ENCODE data around the gene HIVEP3.

Gene HIVEP3

DNA sequence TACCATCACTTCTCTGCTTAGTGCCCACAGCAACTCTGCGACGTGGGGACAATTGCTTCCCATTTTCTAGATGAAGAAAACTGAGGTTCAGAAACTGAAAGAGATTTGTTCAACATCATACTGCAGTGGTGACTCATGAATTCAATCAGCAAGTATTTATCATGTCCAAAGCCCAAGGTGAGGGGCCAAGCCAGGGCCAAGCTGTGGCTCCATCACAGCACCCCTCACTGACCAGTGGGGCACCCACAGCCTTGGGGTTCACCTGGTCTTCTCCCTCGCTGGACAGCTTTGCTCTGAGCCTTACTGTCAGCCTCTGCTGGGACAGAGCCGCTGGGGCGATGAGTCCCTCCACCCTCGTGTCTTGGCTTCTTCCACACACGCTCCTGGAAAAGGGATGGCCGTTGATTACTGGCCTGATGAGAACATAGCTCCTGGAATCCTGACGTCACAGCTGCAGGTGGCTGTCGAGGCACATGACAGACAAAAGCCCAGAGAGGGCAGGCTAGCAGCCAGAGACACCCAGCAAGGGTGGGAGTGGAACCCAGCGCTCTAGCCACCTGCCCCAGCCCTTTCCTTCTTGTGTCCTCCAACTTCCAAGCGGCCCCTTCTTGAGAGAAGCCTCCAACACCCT, 440.5 kb downstream of the HIVEP3 start:
- no peak for DNase-seq (ENCODE audit: low read depth in 2 of 3, low spot score in 2 of 3)

GRCh38 chr1:41476807-41477361, 441.8 kb downstream of the HIVEP3 start:
- no peak for DNase-seq (ENCODE audit: low read depth in 2 of 3, low spot score in 2 of 3)

DNA sequence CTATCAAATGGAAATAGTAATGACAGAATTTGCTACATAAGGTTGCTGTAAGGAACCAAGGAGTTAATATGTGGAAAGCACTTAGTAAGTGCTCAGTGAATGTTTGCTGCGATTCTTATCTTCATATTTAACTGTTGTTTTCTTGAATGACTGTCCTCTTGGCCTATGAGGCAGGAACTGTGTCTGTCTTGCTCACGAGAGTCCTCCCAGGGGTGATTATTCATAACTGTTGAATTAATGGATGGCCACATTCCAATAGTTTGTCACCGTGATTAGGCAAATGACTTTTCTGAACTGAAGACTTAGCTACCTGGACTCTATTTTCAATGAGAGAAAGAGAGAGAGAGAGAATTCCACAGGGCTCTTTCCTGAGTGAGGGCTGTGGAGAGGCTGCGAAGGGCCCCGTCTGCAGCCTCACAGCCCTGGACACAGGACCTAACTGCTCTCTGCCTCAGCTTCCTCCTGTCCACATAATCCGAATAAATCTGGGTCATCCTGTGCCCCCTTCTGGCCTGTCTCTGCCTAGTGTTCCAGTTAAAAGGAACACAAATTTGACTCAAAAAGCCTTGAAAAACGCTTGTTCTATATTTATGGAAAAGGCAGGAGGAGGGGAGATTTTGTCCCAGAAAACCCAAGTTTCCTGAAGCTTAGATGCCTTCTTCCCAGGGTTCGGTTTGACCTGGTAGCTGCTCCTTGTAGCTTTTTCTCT, 442.7 kb downstream of the HIVEP3 start:
- DNase-seq (ENCODE audit: low read depth in 2 of 3, low spot score in 2 of 3): no peak

DNA sequence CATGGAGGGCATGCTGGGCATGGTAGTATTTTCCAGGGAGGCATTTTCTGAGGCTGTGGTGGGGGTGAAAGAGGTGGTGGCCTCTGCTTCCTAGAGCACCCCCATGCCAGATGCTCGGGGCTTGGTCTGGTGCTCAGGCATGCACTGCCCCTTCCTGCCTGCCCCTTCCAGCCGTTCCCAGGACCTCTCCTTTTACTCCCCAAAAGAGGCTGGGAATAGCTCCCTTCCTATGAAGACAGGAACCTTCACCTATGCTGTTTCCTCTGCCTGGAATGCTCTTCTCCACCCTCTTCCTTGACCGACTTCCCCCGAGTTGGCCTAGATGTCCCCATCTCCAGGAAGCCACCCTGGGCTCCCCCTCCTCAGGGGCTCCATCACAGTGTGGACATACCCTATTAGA, 443.4 kb downstream of the HIVEP3 start:
- no peak for DNase-seq (ENCODE audit: low read depth in 2 of 3, low spot score in 2 of 3)

DNA sequence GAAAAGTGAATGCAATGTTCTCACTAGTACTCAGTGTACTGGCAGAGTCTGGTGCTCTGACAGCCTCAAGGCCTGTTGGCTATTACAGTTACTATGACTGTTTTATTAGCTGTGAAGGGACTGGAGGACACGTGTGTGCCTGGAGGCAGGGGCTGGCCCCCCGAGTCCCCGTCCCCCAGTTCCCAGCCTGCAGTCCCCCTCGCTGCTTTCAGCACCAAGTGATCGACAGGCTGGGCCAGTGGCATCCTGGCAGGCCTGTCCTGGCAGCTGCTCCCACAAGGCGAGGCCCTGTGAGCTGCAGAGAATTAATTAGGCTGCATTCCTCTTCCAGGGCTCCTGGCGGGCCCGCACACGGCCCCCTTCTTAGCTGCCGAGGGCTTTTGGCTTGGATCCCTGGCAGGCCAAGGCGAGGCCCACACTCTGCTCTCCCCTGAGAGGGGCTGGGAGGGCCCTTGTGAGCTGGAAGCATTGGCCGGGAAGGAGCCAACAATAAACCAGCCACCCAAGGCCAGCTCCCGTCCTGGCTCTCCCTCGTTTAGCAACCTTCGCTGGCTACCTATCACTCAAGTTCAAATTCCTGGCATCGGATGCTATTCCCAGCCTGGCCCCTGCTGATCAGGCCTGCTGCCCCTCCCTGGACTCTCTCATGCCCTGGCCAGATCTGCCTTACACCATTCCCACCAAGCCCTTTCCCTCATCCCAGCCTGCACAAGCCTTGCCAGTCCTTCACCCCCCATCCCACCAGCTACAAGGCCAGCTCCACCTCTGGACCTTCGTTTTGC, 444.0 kb downstream of the HIVEP3 start:
- DNase-seq (ENCODE audit: low read depth in 2 of 3, low spot score in 2 of 3): no peak

DNA sequence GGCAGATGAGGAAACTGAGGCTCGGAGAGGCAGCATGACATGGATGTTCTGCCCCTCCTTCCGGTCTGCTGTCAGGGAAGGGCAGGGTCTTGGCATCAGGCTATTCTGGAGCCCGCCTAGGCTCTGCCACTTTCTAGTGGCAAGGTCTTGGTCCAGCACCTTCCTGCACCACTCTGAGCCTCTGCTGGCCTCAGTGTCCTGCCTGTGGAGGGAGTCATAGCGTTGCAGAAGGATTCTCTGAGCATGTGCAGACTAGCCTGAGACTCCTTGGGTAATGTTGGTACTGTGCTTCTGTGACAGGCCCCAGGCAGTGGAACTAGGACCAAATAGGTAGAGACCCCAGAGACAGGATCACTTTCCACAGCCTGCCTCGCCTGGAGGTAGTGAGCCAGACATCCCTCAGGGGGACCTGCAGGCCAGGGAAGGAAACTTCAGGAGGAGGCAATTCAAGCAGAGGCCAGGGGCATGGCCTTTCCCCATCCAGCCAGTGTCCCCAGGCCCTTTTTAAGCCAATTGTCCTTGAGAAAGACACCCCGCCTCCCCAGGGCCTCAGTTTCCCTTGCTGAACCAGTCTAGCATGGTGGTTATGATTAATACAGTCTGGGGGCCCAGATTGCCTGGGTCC, 444.9 kb downstream of the HIVEP3 start:
- no peak for DNase-seq (ENCODE audit: low read depth in 2 of 3, low spot score in 2 of 3)

DNA sequence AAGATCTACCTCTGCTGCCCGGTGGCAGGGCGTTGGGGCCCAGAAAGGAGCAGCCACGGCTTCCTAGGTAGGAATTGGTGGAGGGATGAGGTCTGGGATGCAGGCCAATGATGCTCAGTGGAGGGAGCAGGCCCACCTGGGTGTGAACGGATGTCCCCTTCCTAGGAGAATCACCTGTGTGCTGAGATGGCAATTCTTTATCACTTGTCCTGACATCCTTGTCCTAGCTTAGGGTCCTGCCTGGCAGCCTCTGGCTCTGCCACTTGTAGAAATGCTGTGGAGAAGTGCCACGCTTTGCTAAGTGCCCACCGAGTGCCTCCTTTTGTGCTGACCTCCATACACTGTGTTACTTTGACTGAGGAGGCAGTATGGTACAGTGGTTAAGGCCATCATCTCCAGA, 447.1 kb downstream of the HIVEP3 start:
- DNase-seq (ENCODE audit: low read depth in 2 of 3, low spot score in 2 of 3): no peak

DNA sequence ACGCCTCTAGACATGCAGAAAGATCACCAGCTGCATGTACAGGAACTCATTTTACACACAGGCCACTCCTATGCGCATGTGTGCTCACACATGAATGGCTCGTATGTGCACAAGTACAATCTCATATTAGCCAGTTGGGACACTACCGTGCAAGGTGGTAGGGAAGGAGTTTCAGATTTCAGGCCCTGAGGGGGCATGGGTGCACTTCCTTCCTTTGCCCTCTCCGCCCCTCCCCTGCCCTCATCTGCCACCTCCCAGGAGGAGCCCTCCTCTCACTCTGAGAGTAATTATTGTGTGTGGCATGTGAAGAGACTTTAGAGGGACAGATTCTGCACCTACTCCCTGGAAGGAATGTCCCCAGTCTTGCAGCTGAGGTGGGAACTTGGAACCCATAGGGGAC, 449.0 kb downstream of the HIVEP3 start:
- DNase-seq (ENCODE audit: low read depth in 2 of 3, low spot score in 2 of 3): no peak

- no peak for DNase-seq (ENCODE audit: low read depth in 2 of 3, low spot score in 2 of 3)
Measured at GRCh38 chr1:41468122-41468762, 450.5 kb downstream of the HIVEP3 start.

DNA sequence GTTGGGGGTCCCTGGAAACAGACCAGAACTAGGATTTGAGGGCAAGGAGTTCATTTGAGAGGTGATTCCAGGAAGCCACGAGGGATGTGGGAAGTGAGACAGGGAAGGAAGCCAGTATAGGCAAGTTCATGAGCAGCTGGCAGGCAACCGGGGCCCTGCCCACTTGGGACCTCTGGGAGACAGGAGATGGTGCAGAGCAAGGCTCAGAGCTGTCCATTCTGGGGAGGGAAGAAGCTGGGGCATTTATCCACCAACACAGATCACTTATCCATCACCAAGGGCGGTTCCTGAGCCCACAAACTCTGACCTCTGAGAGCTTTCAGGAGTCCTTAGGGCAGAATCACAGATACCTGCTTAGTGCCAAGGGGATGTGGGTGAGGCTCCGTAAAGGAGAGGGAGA, 451.0 kb downstream of the HIVEP3 start:
- DNase-seq (ENCODE audit: low read depth in 2 of 3, low spot score in 2 of 3): no peak

- no peak for DNase-seq (ENCODE audit: low read depth in 2 of 3, low spot score in 2 of 3)
Measured at GRCh38 chr1:41466146-41466545, 452.6 kb downstream of the HIVEP3 start.

GRCh38 chr1:41465741-41466140, 453.0 kb downstream of the HIVEP3 start:
- DNase-seq (ENCODE audit: low read depth in 2 of 3, low spot score in 2 of 3): no peak

DNA sequence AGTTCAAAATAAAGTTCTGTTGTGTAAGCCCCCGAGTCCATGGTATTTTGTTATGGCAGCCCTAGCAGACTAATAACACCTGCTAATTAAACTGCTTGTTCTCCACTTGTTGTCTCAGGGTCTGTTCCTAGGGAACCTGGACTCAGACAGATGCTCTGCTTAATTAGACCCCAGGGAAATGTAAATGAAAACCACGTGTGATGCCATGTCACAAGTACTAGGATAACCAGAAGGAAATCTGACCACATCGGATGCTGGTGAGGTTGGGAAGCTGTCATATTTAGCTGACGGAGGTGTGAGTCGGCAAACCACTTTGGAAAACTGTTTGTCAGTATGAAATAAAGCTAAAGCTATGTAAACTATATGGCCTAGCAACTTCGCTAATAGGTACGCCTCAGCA, 453.8 kb downstream of the HIVEP3 start:
- no peak for DNase-seq (ENCODE audit: low read depth in 2 of 3, low spot score in 2 of 3)

GRCh38 chr1:41463516-41463915, 455.2 kb downstream of the HIVEP3 start:
- DNase-seq (ENCODE audit: low read depth in 2 of 3, low spot score in 2 of 3): no peak

- no peak for DNase-seq (ENCODE audit: low read depth in 2 of 3, low spot score in 2 of 3)
Measured at GRCh38 chr1:41462680-41463004, 456.1 kb downstream of the HIVEP3 start.

DNA sequence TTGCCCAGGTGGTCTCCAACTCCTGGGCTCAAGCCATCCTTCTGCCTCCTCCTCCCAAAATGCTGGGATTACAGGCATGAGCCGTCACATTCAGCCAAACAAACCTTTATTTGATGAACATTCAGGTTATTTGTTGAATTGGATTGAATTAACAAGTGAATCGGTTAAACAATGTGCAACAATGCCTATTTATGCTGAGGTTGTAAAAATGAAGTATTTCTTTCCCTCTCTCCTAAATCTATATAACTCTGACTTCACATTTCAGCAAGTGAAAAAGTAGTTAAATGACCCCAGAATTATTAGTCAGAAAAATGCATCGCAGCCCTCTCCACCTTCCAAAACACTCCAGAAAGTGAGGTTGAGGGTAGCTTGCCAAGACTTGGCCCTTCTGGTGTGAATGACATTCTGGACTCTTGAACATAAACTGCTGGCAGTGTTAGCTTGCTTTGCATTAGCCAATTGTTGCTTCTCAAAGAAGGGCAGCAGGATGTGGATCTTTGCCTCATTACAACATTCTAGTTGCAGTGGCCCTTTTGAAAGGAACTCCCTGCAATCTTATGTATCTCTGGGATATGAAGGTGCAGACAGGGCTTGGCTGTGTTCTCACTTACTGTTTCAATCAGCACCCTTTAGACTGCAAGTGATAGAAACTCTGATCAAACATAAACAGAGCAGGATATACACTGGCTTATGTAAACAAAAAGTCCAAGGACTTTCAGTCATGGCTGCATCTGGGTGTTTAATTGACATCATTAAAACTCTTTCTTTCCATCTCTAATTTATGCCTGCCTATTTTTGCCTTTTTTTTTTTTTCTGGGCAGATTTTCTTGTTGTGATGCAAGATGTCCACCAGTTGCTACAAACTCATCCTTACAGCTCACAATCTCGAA, 456.7 kb downstream of the HIVEP3 start:
- no peak for DNase-seq (ENCODE audit: low read depth in 2 of 3, low spot score in 2 of 3)

- no peak for DNase-seq (ENCODE audit: low read depth in 2 of 3, low spot score in 2 of 3)
Measured at GRCh38 chr1:41456847-41457540, 461.7 kb downstream of the HIVEP3 start.
